ENCODE results near the gene HABP4.
"Not testable (repeated sequence)": the region's sequence is repeated elsewhere in the genome, so short reads cannot be mapped to it uniquely, and the experiment has no call there.

The HABP4 gene

DNA sequence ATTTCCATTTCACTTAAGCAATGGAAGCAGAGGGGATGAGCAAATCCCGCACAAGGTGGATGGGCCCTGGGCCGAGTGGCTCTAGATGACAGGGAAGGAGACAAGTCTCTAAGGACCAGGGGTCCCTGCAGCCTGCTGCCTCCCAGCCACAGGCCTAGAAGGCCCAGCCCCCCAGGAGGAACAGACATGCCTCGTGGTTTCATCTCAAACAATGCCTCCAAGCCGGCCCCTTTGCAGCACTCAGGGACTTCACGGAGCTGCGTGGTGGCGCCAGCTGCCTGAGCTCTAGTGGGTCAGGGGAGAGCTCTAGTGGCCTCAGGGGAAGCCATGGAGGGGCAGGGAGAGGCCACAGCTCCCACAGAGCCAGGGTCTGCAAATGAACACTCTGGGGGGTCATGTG is 48.8 kb downstream of the HABP4 start:
- no peak for DNase-seq

DNA sequence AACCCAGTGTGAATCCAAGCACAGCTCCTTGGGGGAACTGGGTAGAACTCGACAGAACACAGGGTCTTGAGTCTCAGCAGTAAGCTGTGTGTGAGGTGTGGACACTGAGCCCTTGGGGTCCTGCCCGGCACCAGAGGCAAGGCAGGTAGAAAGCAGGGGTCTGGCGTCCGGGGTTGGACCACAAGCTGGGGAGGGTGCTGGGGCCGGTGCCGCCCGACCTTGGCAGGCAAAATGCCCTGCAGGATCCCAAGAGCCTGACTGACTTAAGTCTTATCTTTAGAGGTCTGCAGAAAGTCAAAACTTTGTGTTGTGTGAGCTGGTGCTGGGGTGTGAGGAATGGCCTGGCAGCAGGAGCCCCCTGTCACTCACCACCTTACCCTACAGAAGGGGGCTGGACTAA is 49.3 kb downstream of the HABP4 start:
- no peak for DNase-seq

DNA sequence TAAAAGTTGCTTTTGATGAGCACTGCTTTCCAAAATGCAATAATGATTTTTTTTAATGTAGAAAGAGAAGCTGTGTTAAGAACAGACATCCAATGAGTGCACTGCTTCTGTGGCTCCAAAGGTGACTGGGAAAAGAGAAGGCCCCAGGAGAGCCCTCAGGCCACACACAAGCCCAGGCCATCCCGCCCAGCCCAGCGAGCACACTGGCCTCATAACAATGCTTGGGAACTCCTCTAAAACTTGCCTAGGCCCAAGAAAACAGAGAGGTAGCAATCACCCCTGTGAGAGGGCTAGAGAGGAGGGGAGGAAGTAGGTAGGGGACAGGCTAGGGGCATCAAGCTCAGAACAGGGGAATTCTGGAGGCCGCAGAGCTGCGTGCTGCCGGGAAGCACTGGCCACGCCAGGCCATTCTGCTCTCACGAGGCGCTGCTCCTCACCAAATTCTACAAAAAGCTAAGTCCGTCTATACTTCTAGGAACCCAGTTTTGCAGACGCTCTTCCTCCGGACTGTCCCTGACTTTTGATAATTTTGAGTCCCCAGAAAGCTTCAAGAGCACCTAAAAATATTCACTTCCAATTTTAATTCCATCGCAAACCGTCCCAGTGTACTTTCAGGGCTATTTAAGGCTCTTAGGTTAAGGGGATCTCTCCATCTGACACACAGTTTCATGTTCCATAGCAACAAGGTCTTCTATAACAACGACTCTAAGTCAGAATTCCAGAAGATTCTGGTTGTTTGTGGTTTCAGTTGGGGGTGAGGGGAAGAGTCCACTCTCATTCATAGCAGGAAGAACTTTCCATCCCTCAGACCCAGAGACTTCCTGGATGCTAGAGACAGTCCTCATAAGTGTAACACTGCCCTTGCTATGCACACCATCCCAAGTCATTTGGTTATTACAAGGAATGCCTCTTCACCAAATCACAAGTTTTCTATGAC is 51.0 kb downstream of the HABP4 start:
- DNase-seq: peak; percentile 47

DNA sequence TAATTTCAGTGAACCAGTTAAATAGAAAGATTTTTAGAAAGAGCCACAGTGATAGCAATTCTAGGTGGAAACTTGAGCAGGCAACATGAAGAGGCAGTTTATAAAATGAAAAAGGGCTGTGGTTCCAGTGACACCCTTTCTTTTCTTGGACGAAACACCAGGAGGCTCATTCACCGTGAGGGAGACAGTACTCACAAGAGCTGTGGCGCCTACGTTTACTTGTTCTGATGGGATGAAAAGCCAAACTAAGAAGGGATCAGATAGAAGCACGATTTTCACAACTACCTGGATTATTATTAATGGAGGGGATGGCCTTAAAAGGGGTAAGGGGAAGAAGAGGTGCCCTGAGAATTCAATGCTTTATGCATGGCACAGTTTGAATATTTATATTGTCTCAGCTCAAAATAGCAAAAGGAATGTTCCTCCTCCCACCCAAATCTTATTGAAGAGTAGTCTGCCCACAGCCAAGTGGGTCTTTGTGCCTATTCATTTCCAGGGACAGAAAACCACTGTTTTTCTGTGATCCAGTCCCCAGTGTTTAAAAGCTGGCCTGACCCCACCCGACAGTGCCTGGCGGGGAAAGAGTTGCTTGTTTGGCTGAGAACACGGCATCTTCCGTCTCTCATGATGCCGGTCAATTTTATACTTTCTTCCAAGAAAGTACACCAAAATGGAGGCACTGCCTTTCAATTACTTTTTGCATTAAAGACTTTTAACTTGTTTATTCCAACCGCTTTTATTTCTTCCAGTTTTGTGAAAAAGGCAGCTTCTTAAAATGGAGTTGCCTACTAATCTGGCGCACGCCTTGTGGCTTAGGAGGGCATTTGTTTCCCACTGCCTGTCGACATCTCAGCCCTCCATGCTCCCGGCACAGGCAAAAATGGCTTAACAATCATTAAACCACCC is 51.9 kb downstream of the HABP4 start:
- no peak for DNase-seq

DNA sequence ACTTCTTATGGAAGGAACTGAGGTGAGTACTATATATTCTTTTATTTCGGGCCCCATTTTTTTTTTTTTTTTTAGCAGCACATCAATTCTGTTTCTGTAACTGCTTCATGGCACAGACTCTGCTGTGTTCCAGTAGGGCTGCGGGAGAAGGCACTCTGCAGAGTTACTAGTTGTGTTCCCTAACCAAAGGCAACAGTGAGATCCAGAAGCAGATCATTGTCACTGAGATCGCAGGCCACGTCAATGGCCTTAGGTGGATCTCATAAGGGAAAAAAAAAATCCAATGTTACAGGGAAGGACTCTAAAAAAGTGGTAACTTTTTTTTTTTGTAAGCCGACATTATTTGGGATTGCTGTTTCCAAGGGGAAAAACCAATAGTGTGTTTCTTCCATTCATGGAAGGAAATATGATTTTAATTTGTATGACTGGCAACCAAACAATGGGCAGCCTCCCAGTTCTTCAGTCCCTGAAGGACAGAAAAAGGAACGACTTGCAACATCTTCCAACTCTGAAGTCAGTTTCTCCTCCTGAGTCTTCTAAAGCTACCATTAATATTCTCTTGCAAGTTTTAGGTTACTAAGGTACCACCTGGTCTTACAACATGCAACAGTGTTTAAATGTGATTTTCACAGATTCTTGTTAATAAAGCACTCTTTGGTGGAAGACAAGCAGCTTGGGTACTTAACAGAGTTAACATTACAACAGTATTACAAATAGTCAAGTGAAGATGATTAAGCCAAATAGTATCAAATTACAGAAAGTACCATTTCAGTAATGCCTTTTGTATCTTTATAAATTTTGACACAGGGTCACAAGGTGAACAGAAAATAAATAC is 52.8 kb downstream of the HABP4 start:
- DNase-seq: no peak

GRCh38 chr9:96503374-96503748 is 53.4 kb downstream of the HABP4 start:
- DNase-seq: not testable (repeated sequence)

DNA sequence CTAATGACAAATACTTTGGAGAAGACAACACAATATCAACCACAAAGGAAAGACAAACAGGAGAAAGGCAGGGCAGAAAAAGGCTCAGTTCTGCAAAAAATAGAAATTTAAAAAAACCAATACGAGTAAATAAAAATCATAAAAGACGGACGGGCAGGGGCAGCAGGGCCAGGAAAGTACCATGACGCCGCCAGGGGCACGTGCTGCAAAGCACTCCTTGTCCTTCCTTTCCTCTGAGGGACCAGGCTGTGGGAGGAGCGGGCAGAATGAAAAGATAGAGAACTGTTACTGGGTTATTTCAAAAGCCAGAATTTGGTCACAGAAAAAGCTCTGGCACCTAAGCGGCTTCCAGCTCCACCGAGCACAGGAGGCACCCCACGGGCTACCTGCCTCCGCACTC is 53.9 kb downstream of the HABP4 start:
- DNase-seq: no peak

DNA sequence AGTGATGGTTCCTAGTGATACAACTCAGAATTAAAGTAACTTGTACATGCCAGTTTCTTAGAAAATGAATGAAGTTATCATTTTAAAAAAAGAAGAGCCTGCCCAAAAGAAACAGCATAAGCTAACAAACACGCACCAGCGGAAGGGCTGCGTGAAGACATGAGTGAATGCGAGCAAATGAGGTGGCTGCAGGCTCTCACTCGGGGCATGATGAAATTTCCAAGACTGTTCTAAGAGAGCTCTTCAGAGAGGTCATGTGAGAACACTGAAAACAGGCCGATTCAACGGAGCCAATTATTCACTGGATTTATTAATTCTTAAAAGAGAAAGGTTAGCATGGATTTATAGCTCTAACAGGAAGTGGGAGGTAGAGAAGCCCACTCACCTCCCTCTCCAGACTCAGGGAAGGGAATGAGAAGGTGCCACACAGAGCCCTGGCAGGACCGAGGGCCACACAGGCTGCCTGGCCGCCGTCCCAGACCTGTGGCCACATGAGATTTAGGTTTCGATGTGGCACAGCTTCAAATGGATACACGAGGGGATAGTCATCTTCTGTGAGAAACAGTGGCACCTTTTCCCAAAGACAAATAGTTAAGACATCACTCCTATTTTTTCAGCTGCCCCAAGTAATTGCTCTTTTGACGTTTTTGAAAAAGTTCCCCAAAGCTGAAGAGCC is 55.5 kb downstream of the HABP4 start:
- DNase-seq: no peak

GRCh38 chr9:96508227-96508940 is 58.4 kb downstream of the HABP4 start:
- DNase-seq: no peak

DNA sequence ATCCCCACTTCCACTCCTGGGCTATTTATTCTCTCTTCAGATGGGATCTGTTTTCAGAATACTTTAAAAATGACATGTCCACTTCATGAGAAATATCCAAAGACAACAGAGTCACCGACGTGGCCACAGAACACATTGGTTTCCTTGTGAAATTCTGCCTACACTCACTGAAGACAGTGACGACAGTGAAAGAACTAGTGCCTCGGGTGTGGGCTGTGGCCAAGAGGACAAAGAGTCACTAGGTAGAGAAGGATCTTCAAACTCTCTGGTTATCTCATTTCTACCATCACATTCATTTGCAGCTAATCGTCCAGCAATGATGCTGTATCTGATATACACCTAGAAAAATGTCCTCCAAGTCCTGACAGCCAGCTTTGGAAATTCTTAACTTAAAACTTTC is 59.1 kb downstream of the HABP4 start:
- DNase-seq: no peak

DNA sequence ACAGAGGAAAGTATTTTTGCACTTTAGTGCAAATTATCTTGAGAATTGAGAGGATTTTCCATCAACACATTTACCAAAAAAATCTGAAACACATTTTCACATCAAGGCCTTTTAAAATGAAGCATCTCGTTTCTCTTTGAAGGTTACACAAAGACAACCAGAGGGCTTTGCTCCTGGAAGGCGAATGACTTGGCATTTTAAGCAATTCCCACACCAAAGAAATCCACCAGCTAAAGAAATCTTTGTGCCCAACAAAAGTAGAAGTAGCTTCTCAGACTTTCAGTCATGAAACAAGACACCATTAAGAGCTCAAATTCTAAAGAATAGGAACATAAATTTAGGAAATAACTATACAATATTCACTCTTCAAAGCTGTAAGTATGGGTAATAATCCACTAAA is 59.9 kb downstream of the HABP4 start:
- no peak for DNase-seq

DNA sequence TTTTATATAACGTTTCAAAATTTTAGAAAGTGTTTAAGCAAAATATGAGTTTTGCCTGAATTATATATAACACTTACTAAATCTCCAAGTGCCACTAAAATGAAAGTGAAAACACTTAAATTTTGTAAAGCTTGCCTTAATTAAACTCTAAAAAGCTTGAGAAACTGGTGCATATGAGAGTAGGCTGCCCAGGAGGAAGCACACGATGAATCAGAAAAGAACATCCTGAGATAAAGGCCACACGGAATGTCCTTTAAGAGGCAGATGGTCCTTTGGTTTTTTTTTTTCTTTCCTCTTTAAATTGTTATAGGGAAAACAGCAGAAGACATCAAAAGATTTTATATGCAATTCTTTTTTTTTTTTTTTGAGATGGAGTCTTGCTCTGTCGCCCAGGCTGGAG is 60.3 kb downstream of the HABP4 start:
- no peak for DNase-seq

DNA sequence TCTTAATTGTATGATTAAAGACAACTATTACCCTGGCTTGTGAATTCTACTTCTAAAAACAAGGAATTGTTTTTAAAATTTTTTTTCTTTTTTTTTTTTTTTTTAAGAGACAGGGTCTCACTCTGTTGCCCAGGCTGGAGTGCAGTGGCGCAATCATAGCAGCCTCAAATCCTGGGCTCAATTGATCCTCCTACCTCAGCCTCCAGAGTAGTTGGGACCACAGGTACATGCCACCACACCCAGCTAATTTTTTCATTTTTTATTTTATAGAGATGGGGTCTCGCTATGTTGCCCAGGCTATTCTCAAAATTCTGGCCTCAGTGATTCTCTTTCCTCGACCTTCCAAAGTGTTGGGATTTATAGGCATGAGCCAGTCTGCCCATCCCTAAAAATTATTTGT is 62.3 kb downstream of the HABP4 start:
- no peak for DNase-seq

DNA sequence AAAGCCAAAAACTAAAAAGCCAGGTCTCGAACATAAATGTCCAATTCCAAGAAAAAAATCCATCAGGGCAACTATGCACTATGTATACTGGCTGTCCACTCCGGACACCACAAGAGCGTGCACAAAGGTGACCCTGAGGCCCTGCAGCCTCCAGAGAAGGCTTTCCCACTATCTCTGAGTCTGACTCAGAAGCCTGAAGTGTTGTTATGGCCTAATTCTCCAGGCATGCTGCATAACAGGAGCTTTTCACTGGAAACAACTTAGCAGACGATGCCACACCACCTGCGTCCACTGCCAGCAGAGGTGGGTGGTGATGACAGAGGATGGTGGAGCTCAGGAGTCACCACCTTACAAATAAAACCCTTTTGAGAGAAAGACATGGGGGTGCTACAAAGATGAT is 63.7 kb downstream of the HABP4 start:
- DNase-seq: peak; percentile 27

DNA sequence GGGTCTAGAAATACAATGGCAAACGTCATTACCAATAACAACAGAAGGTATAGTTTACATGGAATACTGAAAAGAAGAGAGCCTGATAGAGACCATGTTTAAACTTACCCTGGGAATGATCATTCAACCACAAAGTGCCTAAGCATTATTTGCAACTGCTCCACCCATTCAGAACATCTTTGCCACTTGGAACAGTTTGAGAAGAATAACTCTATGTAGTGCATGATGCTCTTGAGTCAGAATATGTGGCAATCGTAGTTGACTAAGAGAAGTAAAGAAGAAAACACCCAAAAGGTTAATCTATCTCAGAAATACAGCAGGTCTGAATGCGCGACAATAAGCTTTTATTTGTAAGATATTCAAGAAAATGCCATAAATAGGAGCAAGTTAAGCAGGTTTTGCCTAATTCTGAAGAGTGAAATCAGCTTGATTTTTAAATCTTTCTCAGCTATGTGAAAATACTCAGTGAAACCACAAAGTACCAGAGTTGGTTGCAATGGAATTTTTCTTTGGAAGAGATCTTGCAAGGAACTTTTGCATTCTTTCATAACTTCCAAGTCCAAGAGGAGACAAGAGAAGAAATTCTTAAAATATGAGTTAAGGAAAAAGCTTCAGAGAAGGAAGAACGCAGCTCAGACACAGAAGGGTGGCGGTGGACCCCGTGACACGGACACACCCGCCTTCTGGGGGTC is 64.3 kb downstream of the HABP4 start:
- peak; percentile 74 for DNase-seq

DNA sequence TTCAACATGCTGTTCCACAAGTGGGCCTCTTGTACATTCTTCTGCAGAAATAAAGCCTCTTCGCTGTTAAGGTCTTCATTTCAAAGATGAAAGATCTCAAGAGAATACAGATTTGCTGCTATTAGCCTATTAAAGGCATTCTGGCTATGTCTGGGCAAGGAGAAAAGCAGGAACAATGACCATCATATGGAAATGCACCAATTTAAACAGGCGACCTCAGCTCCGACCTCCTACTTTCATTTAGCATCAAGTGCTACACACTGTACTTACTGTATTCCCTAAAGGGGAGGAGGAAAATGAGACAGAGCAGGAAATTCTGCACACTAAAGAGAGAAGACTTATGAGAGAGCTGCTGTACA is 64.8 kb downstream of the HABP4 start:
- DNase-seq: peak; percentile 30

DNA sequence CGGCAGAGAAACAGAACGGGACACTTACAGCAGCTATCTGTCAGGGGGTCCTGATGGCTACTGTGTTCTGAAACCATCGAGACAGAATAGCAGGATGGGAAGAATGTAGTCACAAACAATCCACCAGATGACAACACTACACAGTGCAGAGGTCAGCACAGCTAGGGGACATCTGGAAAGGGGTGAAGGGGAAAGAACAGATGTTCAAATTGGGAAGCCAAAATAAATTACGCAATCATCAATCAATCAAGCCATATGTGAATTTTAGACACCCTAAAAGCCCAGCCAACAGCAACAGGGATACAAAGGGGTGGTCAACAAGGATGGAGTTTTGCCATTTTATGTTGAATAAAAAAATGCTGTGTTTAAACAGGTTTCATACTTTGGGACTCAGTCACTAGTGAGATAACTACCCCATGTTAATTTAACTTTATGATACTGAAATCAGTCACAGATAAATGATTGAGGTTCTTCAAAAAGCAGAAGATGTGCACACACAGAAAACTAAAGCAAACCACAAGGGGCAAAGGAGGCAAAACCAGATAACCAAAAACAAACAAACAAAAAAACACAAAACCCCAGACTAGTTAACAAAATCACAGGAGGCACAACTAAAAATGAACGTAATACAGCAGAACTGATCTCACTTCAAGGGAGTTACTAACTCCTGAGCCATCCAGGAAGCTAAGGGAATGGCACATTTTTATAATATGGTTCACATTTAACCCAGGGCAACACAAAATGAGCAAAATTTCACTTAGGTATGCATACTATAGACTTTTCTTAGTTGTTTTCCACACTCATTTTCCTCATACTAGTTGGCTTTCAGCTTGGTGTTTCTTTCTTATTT is 65.9 kb downstream of the HABP4 start:
- DNase-seq: peak; percentile 18

GRCh38 chr9:96519095-96519494 is 69.1 kb downstream of the HABP4 start:
- no peak for DNase-seq

DNA sequence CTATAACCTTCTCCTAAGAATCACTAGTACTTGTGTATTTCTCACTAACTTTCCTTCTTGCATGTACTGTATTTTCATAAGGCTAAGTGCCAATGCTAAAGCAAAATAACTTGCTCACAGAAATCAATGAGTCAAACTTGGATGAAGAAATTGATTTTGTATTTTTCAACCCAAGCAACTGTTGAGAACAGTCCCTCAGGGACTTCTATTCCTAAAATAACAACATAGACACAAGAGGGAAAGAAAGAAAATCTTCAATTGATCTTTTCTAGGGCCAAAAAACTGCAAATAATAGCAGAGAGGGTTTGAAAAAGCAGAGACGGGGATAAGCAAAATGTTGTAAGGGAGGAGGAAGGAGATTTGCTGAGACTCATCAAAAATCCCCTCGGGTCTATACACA is 69.8 kb downstream of the HABP4 start:
- no peak for DNase-seq

GRCh38 chr9:96522366-96522765 is 72.4 kb downstream of the HABP4 start:
- DNase-seq: no peak

Data from fibroblast of skin of back (primary cell).